ENCODE results near the gene CHD8. TPM values are rescaled to one million over a fixed set of nuclear protein-coding genes. Genes with fewer than 3 reads are reported as not detected.

CHD8 gene
- total and polyA plus RNA-seq, 2 of the 13 experiments (the other 11 are each of a cell fraction or from before 2014, with no cell fraction given), result 35.1 to 79.6 TPM

DNA sequence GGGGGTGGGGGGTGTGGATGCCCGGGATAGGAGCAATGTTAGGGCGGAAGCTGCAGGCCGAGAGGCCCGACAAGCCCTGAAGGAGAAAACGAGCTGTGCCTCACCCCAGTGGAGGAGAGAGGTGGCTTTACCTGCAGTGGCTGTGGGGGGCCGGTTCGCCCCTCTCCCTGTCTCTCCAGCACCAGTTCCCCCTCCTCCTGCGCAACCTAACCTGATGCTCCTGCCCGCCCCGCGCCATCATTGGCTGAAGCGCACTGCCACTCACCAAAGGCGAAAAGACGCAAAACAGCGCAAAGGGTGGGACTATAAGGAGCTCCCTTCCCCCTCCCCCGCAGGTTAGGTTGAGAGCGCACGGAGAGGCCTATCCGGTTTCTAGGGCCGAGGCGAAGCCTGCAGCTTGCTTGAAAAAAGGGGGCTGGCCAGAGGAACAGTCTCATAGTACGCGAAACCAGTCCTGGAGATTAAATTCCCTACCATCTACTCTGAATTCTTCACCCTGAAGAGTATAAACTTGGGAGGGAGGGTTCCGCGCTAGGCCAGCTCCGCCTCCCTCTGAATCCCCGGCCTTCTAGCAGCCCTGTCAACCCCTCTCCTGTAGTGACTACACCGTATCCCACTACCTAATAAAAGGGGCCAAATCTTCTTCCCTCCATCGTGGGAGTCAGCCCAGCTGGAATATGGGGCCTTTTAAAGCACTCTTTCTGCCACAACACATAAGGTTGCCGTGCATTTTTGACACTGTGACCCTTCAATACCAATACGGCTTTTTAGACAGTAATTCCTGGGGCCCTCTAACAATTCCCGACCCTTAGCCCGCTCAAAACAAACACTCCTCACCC, 18.6 kb downstream of the CHD8 start (continued):
- TF ChIP-seq, protein P1, sequence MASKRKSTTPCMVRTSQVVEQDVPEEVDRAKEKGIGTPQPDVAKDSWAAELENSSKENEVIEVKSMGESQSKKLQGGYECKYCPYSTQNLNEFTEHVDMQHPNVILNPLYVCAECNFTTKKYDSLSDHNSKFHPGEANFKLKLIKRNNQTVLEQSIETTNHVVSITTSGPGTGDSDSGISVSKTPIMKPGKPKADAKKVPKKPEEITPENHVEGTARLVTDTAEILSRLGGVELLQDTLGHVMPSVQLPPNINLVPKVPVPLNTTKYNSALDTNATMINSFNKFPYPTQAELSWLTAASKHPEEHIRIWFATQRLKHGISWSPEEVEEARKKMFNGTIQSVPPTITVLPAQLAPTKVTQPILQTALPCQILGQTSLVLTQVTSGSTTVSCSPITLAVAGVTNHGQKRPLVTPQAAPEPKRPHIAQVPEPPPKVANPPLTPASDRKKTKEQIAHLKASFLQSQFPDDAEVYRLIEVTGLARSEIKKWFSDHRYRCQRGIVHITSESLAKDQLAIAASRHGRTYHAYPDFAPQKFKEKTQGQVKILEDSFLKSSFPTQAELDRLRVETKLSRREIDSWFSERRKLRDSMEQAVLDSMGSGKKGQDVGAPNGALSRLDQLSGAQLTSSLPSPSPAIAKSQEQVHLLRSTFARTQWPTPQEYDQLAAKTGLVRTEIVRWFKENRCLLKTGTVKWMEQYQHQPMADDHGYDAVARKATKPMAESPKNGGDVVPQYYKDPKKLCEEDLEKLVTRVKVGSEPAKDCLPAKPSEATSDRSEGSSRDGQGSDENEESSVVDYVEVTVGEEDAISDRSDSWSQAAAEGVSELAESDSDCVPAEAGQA (IDR thresholded peaks at IDR 0.05; ENCODE audit: low read depth), result no peak
- TF ChIP-seq, protein P1 (CRISPR knock-in tag; IDR thresholded peaks at IDR 0.05; ENCODE audit: borderline replicate concordance), result no peak
- TF ChIP-seq HDAC2 (CRISPR knock-in tag; IDR thresholded peaks at IDR 0.05), result peak; percentile 71; the same call in 1 of the 2 replicates
- TF ChIP-seq ZNF83 (CRISPR knock-in tag; IDR thresholded peaks at IDR 0.05; ENCODE audit: borderline replicate concordance), result peak; percentile 96; the same call in 1 of the 2 replicates
- peak; percentile 87; the same call in 1 of the 2 replicates for TF ChIP-seq CBX5 (CRISPR knock-in tag; IDR thresholded peaks at IDR 0.05; ENCODE audit: borderline replicate concordance)
- TF ChIP-seq NFIC (IDR thresholded peaks at IDR 0.05; ENCODE audit: low read length), result no peak
- peak; percentile 95 for TF ChIP-seq THAP11 (CRISPR knock-in tag; IDR thresholded peaks at IDR 0.05)
- TF ChIP-seq, protein P2, sequence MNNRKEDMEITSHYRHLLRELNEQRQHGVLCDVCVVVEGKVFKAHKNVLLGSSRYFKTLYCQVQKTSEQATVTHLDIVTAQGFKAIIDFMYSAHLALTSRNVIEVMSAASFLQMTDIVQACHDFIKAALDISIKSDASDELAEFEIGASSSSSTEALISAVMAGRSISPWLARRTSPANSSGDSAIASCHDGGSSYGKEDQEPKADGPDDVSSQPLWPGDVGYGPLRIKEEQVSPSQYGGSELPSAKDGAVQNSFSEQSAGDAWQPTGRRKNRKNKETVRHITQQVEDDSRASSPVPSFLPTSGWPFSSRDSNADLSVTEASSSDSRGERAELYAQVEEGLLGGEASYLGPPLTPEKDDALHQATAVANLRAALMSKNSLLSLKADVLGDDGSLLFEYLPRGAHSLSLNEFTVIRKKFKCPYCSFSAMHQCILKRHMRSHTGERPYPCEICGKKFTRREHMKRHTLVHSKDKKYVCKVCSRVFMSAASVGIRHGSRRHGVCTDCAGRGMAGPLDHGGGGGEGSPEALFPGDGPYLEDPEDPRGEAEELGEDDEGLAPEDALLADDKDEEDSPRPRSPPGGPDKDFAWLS (CRISPR knock-in tag; IDR thresholded peaks at IDR 0.05; ENCODE audit: borderline replicate concordance), result no peak
- peak; percentile 78; the same call in 1 of the 2 replicates for TF ChIP-seq KDM3A (CRISPR knock-in tag; IDR thresholded peaks at IDR 0.05; ENCODE audit: low read depth)
- TF ChIP-seq, protein P3, sequence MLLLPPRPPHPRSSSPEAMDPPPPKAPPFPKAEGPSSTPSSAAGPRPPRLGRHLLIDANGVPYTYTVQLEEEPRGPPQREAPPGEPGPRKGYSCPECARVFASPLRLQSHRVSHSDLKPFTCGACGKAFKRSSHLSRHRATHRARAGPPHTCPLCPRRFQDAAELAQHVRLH (CRISPR knock-in tag; IDR thresholded peaks at IDR 0.05; ENCODE audit: borderline replicate concordance, low read depth), result peak; percentile 82; the same call in 1 of the 2 replicates
- peak; percentile 53; the same call in 1 of the 2 replicates for TF ChIP-seq ZFP36L1 (CRISPR knock-in tag; IDR thresholded peaks at IDR 0.05)
- TF ChIP-seq SSRP1 (CRISPR knock-in tag; IDR thresholded peaks at IDR 0.05), result peak; percentile 20; the same call in 1 of the 2 replicates
- TF ChIP-seq GATAD1 (CRISPR knock-in tag; IDR thresholded peaks at IDR 0.05), result peak; percentile 92
- TF ChIP-seq ZMYM3 (CRISPR knock-in tag; IDR thresholded peaks at IDR 0.05), result peak; percentile 69; the same call in 1 of the 2 replicates
- TF ChIP-seq, protein P4, sequence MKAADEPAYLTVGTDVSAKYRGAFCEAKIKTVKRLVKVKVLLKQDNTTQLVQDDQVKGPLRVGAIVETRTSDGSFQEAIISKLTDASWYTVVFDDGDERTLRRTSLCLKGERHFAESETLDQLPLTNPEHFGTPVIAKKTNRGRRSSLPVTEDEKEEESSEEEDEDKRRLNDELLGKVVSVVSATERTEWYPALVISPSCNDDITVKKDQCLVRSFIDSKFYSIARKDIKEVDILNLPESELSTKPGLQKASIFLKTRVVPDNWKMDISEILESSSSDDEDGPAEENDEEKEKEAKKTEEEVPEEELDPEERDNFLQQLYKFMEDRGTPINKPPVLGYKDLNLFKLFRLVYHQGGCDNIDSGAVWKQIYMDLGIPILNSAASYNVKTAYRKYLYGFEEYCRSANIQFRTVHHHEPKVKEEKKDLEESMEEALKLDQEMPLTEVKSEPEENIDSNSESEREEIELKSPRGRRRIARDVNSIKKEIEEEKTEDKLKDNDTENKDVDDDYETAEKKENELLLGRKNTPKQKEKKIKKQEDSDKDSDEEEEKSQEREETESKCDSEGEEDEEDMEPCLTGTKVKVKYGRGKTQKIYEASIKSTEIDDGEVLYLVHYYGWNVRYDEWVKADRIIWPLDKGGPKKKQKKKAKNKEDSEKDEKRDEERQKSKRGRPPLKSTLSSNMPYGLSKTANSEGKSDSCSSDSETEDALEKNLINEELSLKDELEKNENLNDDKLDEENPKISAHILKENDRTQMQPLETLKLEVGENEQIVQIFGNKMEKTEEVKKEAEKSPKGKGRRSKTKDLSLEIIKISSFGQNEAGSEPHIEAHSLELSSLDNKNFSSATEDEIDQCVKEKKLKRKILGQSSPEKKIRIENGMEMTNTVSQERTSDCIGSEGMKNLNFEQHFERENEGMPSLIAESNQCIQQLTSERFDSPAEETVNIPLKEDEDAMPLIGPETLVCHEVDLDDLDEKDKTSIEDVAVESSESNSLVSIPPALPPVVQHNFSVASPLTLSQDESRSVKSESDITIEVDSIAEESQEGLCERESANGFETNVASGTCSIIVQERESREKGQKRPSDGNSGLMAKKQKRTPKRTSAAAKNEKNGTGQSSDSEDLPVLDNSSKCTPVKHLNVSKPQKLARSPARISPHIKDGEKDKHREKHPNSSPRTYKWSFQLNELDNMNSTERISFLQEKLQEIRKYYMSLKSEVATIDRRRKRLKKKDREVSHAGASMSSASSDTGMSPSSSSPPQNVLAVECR (CRISPR knock-in tag; IDR thresholded peaks at IDR 0.05; ENCODE audit: borderline replicate concordance), result peak; percentile 90
- peak; percentile 73; the same call in 1 of the 2 replicates for TF ChIP-seq KDM4B (CRISPR knock-in tag; IDR thresholded peaks at IDR 0.05)
